CD4-positive, alpha-beta T cell (primary cell): Measurements from ENCODE around the gene AGBL1. TPM values are rescaled to one million over a fixed set of nuclear protein-coding genes. Genes with fewer than 3 reads are reported as not detected.

Experiments used
- ATAC-seq: fragments of 200-7000 bp; cut with Tn5 transposase; one replicate; pipeline ENCODE4 v1.10.0; 2022; ENCODE audit warnings: mild to moderate bottlenecking; ENCODE audit not compliant: poor library complexity
- CTCF ChIA-PET: fragments of 350-600 bp; sonication (Branson Sonifier 250); formaldehyde crosslinking; loops from one replicate; lab custom pipeline; 2021; ENCODE audit warnings: antibody characterized with exemption, inconsistent platforms; lab: Charles Lee
- POLR2A ChIA-PET: fragments of 350-600 bp; sonication (Branson Sonifier 250); formaldehyde crosslinking; loops from one replicate; lab custom pipeline; 2021; ENCODE audit warnings: antibody characterized with exemption, inconsistent platforms; lab: Charles Lee
- DNase-seq, 14 experiments: peaks; one replicate each; pipeline ENCODE4 v3.0.0-alpha.2; 2013 to 2020; ENCODE audit warnings: mixed read lengths in 2 of 14
- H3K27ac ChIP-seq, 2 donors: one replicate each; pipeline versions ENCODE4 v1.5.1 to v1.7.0; 2013; ENCODE audit warnings: low read length in 2 of 2, low read depth in 1 of 2, mild to moderate bottlenecking in 1 of 2
- H3K27me3 ChIP-seq, 2 experiments: 1 replicate in 1 of 2; 2 replicates in 1 of 2; pipeline versions ENCODE4 v1.6.1 to v1.7.0; 2013; ENCODE audit warnings: low read length in 2 of 2, control low read depth in 1 of 2, mild to moderate bottlenecking in 1 of 2, moderate library complexity in 1 of 2; ENCODE audit not compliant: insufficient read depth in 2 of 2, control insufficient read depth in 1 of 2
- H3K36me3 ChIP-seq: one replicate; pipeline ENCODE4 v1.6.1; 2013; ENCODE audit warnings: low read length, control low read depth; ENCODE audit not compliant: insufficient read depth
- H3K4me1 ChIP-seq: one replicate; pipeline ENCODE4 v1.6.1; 2013; ENCODE audit warnings: low read length, control low read depth; ENCODE audit not compliant: insufficient read depth
- H3K4me3 ChIP-seq: one replicate; pipeline ENCODE4 v1.5.1; 2013; ENCODE audit warnings: mild to moderate bottlenecking, low read length, moderate library complexity
- H3K9me3 ChIP-seq, 2 experiments: 1 replicate in 1 of 2; 2 replicates in 1 of 2; pipeline versions ENCODE4 v1.6.1 to v1.7.0; 2013; ENCODE audit warnings: low read length in 2 of 2, mild to moderate bottlenecking in 2 of 2, control low read depth in 1 of 2, moderate library complexity in 1 of 2; ENCODE audit not compliant: control insufficient read depth in 1 of 2, insufficient read depth in 1 of 2
- H3K27ac Mint-ChIP-seq: one replicate; pipeline ENCODE4 v1.8.0; 2020; ENCODE audit warnings: mixed read lengths
- H3K27me3 Mint-ChIP-seq: one replicate; pipeline ENCODE4 v1.8.0; 2021; ENCODE audit warnings: mixed read lengths
- H3K36me3 Mint-ChIP-seq: one replicate; pipeline ENCODE4 v1.8.0; 2021; ENCODE audit warnings: low read depth, mixed read lengths
- H3K4me1 Mint-ChIP-seq: one replicate; pipeline ENCODE4 v1.8.0; 2021; ENCODE audit warnings: low read depth, mixed read lengths
- H3K4me3 Mint-ChIP-seq: one replicate; pipeline ENCODE4 v1.8.0; 2020; ENCODE audit warnings: mild to moderate bottlenecking, mixed read lengths
- H3K9me3 Mint-ChIP-seq: one replicate; pipeline ENCODE4 v1.8.0; 2020; ENCODE audit warnings: mixed read lengths
- CTCF ChIP-seq: fragments of 200-600 bp; IDR thresholded peaks from one replicate; pipeline ENCODE4 v1.8.0; 2022; ENCODE audit warnings: antibody characterized with exemption, mild to moderate bottlenecking
- intact Hi-C, 2 experiments: fragments of 100-400 bp; cut with DNase I in 1 of 2; cut with micrococcal nuclease in 1 of 2; formaldehyde crosslinking; loops; one replicate each; pipeline versions ENCODE4 v1.15.1 to v1.9.0; 2023 to 2025; cut with DNase I, micrococcal nuclease
- total RNA-seq, 174 experiments: library from RNA in 2 of 174; stranded (reverse) in 2 of 174; gene quantifications; one replicate each; pipeline ENCODE4 v1.2.3 and lab custom pipeline; 2021 to 2026

Gene AGBL1
- total RNA-seq, 2 experiments from 2014 or later = not detected

DNA sequence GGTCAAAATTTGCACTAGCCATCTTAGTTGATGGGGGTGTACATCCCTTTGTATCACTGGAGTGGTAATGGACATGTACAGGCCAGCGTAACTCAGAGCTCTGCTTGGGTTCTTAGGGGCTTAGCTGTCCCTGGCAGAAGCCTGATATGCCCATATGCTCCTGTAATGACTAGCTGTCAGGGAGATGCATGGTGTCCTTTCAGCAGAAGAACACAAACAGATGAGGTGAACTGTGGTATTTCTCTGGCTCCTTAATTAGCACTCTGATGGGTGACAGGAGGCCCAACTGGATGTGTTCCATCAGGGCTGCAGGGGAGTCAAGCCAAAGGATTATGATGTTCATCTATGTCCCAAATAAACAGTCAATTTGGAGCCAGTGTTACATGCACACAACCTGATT, 774.5 kb downstream of the AGBL1 start:
- H3K4me3 Mint-ChIP-seq = no peak overlapping the region
- no peaks in the 10 kb centered on the region for H3K36me3 Mint-ChIP-seq
- no peaks in the 10 kb centered on the region for H3K4me1 ChIP-seq
- no peak overlapping the region for H3K4me3 ChIP-seq
- DNase-seq (no peak), ATAC-seq (no peak)
- no peak overlapping the region for H3K27ac Mint-ChIP-seq
- no peaks in the 10 kb centered on the region for H3K27me3 ChIP-seq
- ChIA-PET POLR2A (no interaction called here), CTCF (no interaction called here)
- intact Hi-C loops = no loop called here
- no peaks in the 10 kb centered on the region for H3K4me1 Mint-ChIP-seq
- no peaks in the 10 kb centered on the region for H3K9me3 Mint-ChIP-seq
- H3K9me3 ChIP-seq = no peaks in the 10 kb centered on the region
- H3K36me3 ChIP-seq = no peaks in the 10 kb centered on the region
- no peak overlapping the region for H3K27ac ChIP-seq
- no peak for TF ChIP-seq CTCF
- H3K27me3 Mint-ChIP-seq = no peaks in the 10 kb centered on the region

DNA sequence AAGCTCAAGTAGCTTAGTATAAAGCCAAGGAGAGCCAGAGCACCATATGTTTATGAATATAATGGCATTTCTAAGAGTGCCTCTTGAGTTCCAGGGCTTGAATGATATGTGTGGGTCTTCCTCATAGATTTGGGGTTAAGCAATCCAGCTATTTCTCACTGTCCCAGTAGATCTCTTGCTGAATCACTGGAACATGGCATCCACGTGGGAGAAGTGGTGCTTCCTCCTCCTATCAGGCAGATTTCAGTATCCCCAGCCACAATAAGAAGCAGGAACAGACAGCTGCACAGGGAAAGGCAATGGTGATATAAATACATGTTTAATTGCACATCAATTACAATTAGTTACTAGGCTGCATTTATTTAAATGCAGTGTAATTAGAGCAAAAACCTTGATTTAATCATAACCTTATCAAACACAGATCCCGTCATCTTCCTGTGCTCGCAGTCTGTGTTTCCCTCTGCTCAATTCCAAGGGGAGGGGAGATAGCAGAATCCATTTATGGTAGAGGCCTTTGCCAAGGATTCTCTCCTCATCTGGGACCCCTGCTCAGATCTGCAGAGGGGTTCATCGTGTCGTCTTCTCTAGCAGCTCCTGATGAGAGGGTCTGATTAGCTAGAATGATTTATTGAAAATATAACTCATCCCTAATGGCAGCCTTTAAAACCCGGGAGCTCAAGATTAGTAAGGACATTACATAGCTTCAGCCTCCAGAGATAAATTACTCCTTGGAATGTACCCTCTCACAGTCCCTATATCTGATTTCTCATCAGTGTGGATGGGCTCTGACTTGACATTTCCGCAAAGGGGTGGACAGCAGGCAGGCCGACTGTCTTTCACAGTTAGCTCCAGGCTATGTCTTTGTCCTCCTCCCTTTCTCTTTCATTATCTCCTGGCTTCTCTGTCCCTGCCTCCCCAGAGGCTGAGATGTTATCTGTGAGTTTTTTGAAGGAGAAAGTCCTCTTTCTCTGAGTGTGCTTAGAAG, 775.9 kb downstream of the AGBL1 start:
- intact Hi-C loops = no loop called here
- ATAC-seq (no peak), DNase-seq (no peak)
- no peak overlapping the region for H3K27ac ChIP-seq
- CTCF ChIA-PET = no interaction called here
- no peaks in the 10 kb centered on the region for H3K36me3 Mint-ChIP-seq
- H3K9me3 Mint-ChIP-seq = no peaks in the 10 kb centered on the region
- H3K27me3 ChIP-seq = no peaks in the 10 kb centered on the region
- H3K4me1 Mint-ChIP-seq = no peaks in the 10 kb centered on the region
- no peaks in the 10 kb centered on the region for H3K36me3 ChIP-seq
- POLR2A ChIA-PET = no interaction called here
- no peak overlapping the region for H3K4me3 ChIP-seq
- TF ChIP-seq CTCF = no peak
- H3K27ac Mint-ChIP-seq = no peak overlapping the region
- H3K4me1 ChIP-seq = no peaks in the 10 kb centered on the region
- H3K9me3 ChIP-seq = no peaks in the 10 kb centered on the region
- no peak overlapping the region for H3K4me3 Mint-ChIP-seq
- H3K27me3 Mint-ChIP-seq = no peaks in the 10 kb centered on the region

- Histone ChIP-seq H3K27ac (no peak overlapping the region), H3K36me3 (no peaks in the 10 kb centered on the region), H3K27me3 (no peaks in the 10 kb centered on the region), H3K4me3 (no peak overlapping the region), H3K4me1 (no peaks in the 10 kb centered on the region), H3K9me3 (no peaks in the 10 kb centered on the region)
- CTCF ChIA-PET = no interaction called here
- H3K27ac Mint-ChIP-seq = no peak overlapping the region
- ATAC-seq (no peak), DNase-seq (no peak)
- no peaks in the 10 kb centered on the region for H3K9me3 Mint-ChIP-seq
- no peaks in the 10 kb centered on the region for H3K36me3 Mint-ChIP-seq
- no peaks in the 10 kb centered on the region for H3K4me1 Mint-ChIP-seq
- peaks cover 6% of the 10 kb centered on the region for H3K27me3 Mint-ChIP-seq
- no peak for TF ChIP-seq CTCF
- intact Hi-C loops = no loop called here
- H3K4me3 Mint-ChIP-seq = no peak overlapping the region
- POLR2A ChIA-PET = no interaction called here
Measured at GRCh38 chr15:86857701-86858100, 778.0 kb downstream of the AGBL1 start.
